ENCODE data around the gene NOCT.
A peak's percentile ranks its signal among the peaks of the same experiment; 100 is the strongest.
"Not testable (repeated sequence)": the region's sequence is repeated elsewhere in the genome, so short reads cannot be mapped to it uniquely, and the experiment has no call there.

The NOCT gene

DNA sequence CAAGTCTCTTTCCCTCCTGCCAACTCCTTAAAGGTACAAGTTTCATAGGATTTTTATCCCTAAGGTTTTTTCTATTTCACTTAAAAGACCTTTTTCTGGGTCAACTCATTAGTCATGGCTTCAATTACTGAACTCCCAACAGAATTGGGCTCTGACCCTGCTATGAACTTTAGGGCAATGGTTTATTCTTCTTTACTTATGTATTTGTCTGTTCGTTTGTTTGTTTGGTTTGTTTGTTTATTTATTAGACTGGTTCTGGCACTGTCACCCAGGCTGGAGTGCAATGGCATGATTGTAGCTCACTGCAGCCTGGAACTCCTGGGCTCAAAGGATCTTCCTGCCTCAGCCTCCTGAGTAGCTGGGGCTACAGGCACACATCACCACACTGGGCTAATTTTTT lies 5.9 kb upstream of the NOCT start:
- no peak for DNase-seq (ENCODE audit: low spot score)

DNA sequence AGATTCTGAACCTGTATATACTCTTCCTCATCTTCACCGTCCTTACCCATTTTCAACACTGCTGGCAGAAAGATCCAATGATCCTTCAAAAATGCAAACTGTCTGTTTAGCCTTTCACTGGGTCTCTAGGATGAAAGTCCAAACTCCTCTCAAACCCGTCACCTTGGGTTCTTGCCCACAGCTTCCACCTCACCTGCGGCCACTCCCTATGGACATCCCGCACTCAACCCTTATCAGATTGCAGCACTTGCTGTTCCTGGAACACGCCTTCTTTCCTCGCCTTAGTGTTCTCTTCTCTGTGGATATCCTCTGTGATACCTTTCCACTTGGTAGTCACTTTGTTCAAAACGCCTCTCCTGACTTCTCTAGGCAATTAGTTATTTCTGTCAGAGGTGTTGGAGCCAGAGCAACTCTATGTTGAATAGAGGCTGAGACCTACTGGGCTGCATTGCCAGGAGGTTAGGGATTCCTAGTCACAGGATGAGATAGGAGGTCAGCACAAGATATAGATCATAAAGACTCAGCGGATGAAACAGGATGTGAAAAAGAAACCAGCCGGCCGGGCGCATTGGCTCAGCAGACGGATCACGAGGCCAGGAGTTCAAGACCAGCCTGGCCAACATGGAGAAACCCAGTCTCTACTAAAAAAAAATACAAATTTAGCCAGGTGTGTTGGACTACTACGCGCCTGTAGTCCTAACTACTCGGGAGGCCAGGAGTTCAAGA lies 4.2 kb upstream of the NOCT start:
- no peak for DNase-seq (ENCODE audit: low spot score)

DNA sequence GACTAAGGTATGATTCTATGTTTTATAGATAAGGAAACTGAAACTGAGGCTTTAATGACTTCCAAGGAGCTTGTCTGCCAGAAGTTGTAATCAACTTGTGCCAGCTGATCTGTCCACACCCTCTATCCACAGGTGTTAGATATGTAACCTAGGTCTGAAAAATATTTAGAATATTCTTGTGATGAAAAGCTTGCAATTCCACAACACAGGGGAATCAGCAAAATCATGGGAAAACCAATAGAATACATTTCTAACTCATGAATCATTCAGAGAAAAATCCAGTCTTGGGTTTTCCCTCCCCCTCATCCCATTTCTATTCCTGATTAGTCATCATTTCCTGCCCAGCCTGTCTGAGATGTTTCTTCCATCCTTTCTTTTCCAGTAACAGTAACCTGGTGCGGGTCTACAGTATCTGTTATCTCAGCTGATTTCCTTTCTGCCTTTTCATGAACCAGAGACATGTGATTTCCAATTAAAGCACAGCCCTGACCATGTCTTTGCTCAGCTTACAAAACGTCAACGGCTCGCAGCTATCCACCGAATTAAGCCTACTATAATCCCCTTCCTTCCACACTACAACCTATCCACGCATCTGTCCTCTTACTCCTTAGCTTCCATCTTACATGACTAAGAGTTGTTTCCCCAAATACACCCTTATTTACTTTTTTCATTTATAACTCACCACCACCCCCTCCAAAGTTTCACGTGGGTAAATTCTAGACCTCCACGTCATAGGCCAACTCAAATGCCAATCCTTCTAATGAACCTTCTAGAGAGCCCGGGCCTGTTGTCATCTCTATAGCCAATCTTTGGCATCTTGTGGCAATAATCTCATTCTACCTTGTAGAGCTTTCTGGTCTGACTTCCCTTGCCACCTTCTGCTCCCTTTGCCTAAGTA lies 961 bp upstream of the NOCT start:
- DNase-seq (ENCODE audit: low spot score) = no peak

DNA sequence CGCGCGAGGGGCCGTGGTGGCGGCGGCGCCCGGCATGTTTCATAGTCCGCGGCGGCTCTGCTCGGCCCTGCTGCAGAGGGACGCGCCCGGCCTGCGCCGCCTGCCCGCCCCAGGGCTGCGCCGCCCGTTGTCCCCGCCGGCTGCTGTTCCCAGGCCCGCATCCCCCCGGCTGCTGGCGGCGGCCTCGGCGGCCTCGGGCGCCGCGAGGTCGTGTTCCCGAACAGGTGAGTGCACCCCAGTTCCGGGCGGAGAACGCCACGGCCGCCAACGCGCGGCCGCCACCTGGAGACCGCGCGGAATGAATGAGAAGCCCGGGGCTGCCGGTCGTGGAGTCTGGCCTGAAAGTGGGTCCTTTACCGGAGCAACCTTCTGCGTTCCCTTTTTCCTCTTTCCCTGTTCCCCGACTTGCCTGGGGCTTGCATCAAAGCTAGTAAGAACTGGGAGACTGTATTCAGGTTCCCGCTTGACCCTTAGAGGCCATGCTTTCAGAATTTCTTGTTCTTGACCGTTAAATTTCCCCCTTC lies 429 bp downstream of the NOCT start:
- peak; percentile 30 for DNase-seq (ENCODE audit: low spot score)

- no peak for DNase-seq (ENCODE audit: low spot score)
Measured at GRCh38 chr4:139017861-139018260, 2.3 kb downstream of the NOCT start.

DNA sequence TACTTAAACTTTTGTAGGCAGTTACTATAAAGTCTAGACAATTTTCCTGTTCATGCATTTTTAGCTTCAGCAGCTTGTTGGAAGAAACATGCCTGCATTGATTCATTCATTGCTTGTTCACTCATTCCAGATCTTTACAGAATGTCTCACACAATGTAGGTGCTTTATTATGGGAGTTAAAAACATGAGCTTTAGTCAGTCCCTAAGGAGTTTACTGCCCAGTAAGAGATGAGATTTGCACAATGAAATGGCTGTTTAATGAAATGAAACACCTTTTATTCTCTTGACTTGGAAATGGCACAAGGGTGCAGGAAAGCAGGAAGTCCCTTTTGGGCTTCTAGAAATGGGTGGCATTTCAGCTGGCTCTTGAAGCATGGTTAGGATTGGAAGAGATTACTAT lies 2.9 kb downstream of the NOCT start:
- no peak for DNase-seq (ENCODE audit: low spot score)

GRCh38 chr4:139018971-139019758 lies 3.6 kb downstream of the NOCT start:
- no peak for DNase-seq (ENCODE audit: low spot score)

GRCh38 chr4:139020384-139020783 lies 4.8 kb downstream of the NOCT start:
- no peak for DNase-seq (ENCODE audit: low spot score)

- DNase-seq (ENCODE audit: low spot score) = not testable (repeated sequence)
Measured at GRCh38 chr4:139021071-139021470, 5.5 kb downstream of the NOCT start.

DNA sequence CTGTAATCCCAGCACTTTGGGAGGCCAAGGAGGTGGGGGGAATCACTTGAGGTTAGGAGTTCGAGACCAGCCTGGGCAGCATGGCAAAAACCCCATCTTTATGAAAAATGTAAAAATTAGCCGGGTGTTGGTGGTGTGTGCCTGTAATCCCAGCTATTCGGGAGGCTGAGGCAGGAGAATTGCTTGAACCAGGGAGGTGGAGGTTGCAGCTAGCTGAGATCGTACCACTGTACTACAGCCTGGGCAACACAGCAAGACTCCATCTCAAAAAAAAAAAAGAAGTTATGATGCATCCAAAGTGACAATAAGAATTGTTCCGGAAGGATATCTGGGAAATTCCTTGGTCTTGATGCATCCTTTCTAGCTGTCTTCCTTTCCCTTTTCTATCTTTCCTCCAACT lies 7.3 kb downstream of the NOCT start:
- DNase-seq (ENCODE audit: low spot score) = no peak

- no peak for DNase-seq (ENCODE audit: low spot score)
Measured at GRCh38 chr4:139024686-139025085, 9.1 kb downstream of the NOCT start.

DNA sequence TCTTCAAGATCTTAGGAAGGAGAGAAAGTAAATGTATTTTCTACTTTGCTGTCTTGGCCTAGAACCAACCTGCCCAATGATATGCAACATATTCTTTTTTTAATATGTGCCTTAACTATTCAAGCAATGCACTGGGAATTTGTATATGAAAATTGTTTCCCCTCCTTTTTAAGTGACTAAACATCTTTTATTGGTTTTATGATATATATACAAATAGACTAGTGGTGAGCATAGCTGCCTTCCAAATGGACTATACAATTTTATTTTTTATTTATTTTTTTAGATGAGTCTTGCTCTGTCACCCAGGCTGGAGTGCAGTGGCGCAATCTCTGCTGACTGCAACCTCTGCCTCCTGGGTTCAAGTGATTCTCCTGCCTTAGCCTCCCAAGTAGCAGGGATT lies 10.3 kb downstream of the NOCT start:
- no peak for DNase-seq (ENCODE audit: low spot score)

DNA sequence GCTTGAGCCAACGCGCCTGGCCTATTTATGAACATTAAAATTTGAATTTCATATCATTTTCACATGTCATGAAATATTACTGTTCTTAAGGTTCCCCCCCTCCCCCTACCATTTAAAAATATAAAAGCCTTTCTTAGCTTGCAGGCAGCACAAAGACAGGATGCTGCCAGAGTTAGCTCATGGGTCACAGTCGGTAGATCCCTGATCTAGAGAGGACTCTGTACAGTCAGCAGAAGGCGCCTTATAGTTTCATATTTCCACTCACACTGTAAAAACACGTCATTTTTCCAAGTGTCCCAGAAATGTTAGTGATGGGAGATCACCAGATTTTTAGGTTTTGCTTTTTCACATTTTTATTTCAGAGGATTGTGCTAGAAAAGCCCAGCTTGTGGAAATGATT lies 12.2 kb downstream of the NOCT start:
- DNase-seq (ENCODE audit: low spot score) = no peak

DNA sequence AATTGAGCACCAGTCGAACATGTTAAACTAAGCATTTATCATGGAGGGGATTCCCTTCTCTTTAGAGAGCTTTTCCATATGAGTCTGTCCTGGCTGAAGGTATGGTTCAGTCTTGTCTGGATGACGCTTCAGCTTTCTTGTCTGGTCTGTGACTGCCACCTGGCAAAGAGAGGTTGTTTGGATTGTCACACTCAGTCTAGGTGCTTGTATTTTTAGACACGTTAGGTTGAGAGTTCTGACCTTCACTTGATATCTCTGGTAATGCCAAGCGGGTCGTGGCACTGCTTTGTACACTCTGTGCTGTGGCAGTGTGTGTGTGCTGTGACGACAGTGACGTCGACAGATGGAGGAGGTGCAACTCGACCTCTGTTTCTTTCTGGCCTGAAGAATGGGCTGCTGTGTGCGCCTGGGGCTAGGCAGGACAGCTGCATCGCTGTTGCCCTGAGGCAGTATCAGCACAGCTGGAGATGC lies 12.6 kb downstream of the NOCT start:
- DNase-seq (ENCODE audit: low spot score) = no peak

DNA sequence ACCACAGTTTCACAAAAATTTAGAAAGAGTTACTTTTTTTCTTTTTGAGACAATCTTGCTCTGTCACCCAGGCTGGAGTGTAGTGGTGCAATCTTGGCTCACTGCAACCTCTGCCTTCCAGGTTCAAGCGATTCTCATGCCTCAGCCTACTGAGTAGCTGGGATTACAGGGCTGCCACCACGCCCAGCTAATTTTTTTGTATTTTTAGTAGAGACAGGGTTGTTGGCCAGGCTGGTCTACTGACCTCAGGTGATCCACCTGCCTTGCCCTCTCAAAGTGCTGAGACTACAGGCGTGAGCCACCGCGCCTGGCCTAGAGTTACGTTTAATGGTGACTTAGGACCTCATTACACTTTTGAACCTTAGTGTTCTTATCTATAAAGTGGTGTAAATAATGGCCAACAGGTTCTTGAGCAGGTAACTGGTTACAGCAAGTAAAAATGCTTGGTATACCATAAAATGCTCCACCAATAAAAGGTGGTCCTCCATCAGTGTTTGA lies 14.3 kb downstream of the NOCT start:
- not testable (repeated sequence) for DNase-seq (ENCODE audit: low spot score)

DNA sequence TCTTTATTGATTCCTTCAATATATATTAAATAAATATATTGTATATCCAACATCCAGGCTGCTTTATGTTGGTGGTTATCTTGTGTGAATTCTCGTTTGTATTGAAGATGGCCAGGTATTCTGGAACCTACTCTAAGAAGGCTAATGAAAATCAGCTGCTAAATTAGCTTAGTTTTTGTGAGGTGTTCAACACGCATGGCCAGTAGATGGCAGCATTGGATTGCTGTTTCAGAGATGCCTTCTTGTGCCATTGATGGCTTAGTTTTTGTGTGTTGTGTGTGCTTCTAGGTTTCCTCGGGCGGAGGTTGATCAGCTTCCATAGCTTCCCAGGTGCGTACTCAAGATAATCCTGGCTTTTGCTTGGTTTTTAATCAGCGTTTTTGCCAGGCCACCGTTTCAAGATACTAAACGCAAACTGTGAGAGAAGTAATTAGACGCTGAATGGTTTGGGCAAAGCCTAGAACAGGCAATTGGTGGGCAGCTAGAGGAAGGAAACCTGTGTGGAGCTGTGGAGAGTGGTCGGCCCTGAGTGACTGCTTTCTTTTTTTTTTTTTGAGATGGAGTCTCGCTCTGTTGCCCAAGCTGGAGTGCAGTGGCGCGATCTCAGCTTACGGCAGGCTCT lies 15.1 kb downstream of the NOCT start:
- DNase-seq (ENCODE audit: low spot score) = peak; percentile 72

DNA sequence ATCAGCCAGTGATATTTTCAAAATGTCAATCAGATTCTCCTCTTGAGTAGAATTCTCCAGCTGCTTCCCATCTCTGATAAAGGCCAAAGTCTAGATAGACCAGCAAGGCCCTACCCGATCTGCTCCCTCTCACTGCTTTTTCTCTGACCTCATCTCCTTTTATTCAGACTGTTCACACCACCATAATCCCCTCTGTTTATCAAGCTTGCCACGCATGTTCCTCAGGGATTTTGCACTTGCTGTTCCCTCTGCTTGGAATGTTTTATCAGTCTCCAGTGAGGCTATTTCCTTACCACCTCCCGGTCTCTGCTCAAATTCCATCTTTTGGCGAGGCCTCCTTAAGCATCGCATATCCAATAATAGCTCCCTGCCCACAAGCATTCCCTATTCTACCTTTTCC lies 20.1 kb downstream of the NOCT start:
- DNase-seq (ENCODE audit: low spot score) = no peak

DNA sequence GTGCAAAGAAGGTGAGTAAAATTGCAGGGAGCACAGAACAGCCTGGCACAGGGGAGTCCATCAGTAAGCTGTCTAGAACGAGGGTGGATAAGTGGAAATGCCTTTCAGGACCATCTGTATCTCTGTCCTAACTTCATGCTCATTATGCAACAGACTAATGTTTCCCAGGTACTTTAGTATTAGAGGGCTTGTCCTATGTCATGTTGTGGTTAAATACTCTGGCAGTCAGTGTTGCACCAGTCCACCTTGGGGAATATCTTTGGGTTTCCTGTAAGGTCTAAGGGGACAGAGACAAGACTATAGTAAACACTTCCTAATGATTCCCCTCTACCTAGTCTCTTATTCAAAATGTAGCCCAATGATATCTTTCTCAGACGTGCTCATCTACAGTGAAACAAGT lies 21.3 kb downstream of the NOCT start:
- DNase-seq (ENCODE audit: low spot score) = no peak

GRCh38 chr4:139038874-139039443 lies 23.4 kb downstream of the NOCT start:
- DNase-seq (ENCODE audit: low spot score) = no peak

GRCh38 chr4:139042981-139043460 lies 27.4 kb downstream of the NOCT start:
- no peak for DNase-seq (ENCODE audit: low spot score)

DNA sequence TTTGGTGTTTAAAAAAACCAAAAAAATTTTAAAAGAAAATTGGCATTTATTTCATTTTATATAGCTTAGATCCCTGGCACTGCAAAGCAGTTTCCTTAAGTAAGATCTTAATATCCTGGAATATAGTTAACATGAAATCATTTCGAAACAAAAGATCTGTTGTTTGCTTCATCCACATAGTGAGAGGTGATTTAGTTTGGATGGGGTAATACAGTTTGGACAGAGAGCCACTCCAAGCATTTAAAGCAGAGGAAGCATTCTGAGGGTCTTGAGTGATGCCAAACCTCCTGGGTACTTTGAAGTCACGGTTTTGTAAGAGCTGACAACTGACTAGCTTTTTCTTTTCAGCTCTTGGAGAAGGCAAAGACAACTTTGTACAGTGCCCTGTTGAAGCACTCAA lies 28.7 kb downstream of the NOCT start:
- no peak for DNase-seq (ENCODE audit: low spot score)

All from SK-N-DZ (cell line).